Spleen (tissue), 7 donors: ENCODE data around the gene PLBD2.

Experiments used
- CTCF ChIP-seq, 11 experiments: fragments of 200-600 bp in 7 of 11; fragments of 450-650 bp in 4 of 11; sonication (generic) in 4 of 11; IDR thresholded peaks in 8 of 11; conservative IDR thresholded peaks in 3 of 11; 1 replicate in 7 of 11; 2 replicates in 4 of 11; pipeline versions ENCODE4 v1.4.0 to v1.8.0; 2016 to 2021; ENCODE audit warnings: antibody characterized with exemption in 11 of 11, inconsistent platforms in 4 of 11, mild to moderate bottlenecking in 1 of 11
- POLR2A ChIP-seq, 3 donors: fragments of 450-650 bp; IDR thresholded peaks; one replicate each; pipeline ENCODE4 v1.5.1; 2017; ENCODE audit warnings: antibody characterized with exemption in 3 of 3, mild to moderate bottlenecking in 1 of 3
- POLR2AphosphoS5 ChIP-seq, 3 donors: sonication (generic); formaldehyde crosslinking; IDR thresholded peaks; one replicate each; pipeline ENCODE4 v1.5.1; 2017; ENCODE audit warnings: antibody characterized with exemption in 3 of 3
- donor health status: DM: no; HTN: no; CAD: no; lungs with moderate emphysema.
- donor health status: DM: no; HTN: no; CAD: no.
- donor health status: DM: no; HTN: no; CAD: no.

GRCh38 chr12:113427882-113428281 lies 69.5 kb downstream of the PLBD2 start:
- TF ChIP-seq POLR2A (IDR thresholded peaks at IDR 0.05) (no peak), CTCF (IDR thresholded peaks at IDR 0.05 in 8 of 11, conservative IDR thresholded peaks at IDR 0.05 in 3 of 11) (no peak), POLR2AphosphoS5 (IDR thresholded peaks at IDR 0.05) (no peak)
